DOHH2 (cell line): ENCODE measurements around the gene MAP2.

Experiments
- H3F3A ChIP-seq: fragments of 200-600 bp; sonication (generic), shearing (Covaris generic); 2 replicates; pipeline ENCODE4 v1.6.0; 2016; ENCODE audit warnings: antibody characterized with exemption, mild to moderate bottlenecking; ENCODE audit not compliant: control insufficient read depth, insufficient read depth
- H3K27ac ChIP-seq: fragments of 200-600 bp; sonication (generic); 2 replicates; pipeline ENCODE4 v1.5.1; 2014; ENCODE audit warnings: low read depth, mild to moderate bottlenecking, low read length, moderate library complexity
- H3K27me3 ChIP-seq: fragments of 200-600 bp; sonication (generic); 2 replicates; pipeline ENCODE4 v1.6.1; 2014; ENCODE audit warnings: mild to moderate bottlenecking, low read length, mixed read lengths; ENCODE audit not compliant: control insufficient read depth
- H3K36me3 ChIP-seq: fragments of 200-600 bp; sonication (generic); 2 replicates; pipeline ENCODE4 v1.6.1; 2014; ENCODE audit warnings: mild to moderate bottlenecking, low read length, moderate library complexity, mixed read lengths; ENCODE audit not compliant: control insufficient read depth
- H3K4me1 ChIP-seq: fragments of 200-600 bp; sonication (generic); 2 replicates; pipeline ENCODE4 v1.6.1; 2014; ENCODE audit warnings: mild to moderate bottlenecking, low read length, mixed read lengths; ENCODE audit not compliant: control insufficient read depth
- H3K4me2 ChIP-seq: fragments of 200-600 bp; sonication (generic); 2 replicates; pipeline ENCODE4 v1.6.0; 2014; ENCODE audit warnings: mild to moderate bottlenecking, low read length, moderate library complexity
- H3K4me3 ChIP-seq: fragments of 200-600 bp; sonication (generic); 2 replicates; pipeline ENCODE4 v1.5.1; 2014; ENCODE audit warnings: mild to moderate bottlenecking, low read length, mixed read lengths
- H3K79me2 ChIP-seq: fragments of 200-600 bp; sonication (generic); 2 replicates; pipeline ENCODE4 v1.6.1; 2014; ENCODE audit warnings: mild to moderate bottlenecking, low read length, mixed read lengths; ENCODE audit not compliant: control insufficient read depth
- H3K9me2 ChIP-seq: fragments of 200-600 bp; sonication (generic); replicated peaks from 2 replicates; pipeline ENCODE4 v1.6.1; 2014; ENCODE audit warnings: mild to moderate bottlenecking, low read length, mixed read lengths; ENCODE audit not compliant: control insufficient read depth
- H3K9me3 ChIP-seq: fragments of 200-600 bp; sonication (generic); 2 replicates; pipeline ENCODE4 v1.6.1; 2014; ENCODE audit warnings: antibody characterized with exemption, low read length, mixed read lengths; ENCODE audit not compliant: control insufficient read depth, insufficient read depth
- H4K20me1 ChIP-seq: fragments of 200-600 bp; sonication (generic); 2 replicates; pipeline ENCODE4 v1.6.0; 2014; ENCODE audit warnings: low read depth, mild to moderate bottlenecking, antibody characterized with exemption, low read length, moderate library complexity; ENCODE audit not compliant: control insufficient read depth, insufficient read depth
- CTCF ChIP-seq: fragments of 200-600 bp; sonication (generic); IDR thresholded peaks from one replicate; pipeline ENCODE4 v1.5.1; 2014; ENCODE audit warnings: antibody characterized with exemption, mild to moderate bottlenecking, low read depth, low read length; ENCODE audit not compliant: poor library complexity, severe bottlenecking
- EZH2phosphoT487 ChIP-seq: fragments of 200-600 bp; sonication (generic); IDR thresholded peaks from 2 replicates; pipeline ENCODE4 v1.6.1; 2017; ENCODE audit warnings: borderline replicate concordance, mild to moderate bottlenecking, antibody characterized with exemption, low read length, moderate library complexity, mixed read lengths

Gene MAP2

GRCh38 chr2:209411718-209412117 lies 12.1 kb upstream of the MAP2 start:
- TF ChIP-seq CTCF = no peak
- TF ChIP-seq EZH2phosphoT487 = no peak
- H3F3A ChIP-seq = no peaks in the 10 kb centered on the region
- no peaks in the 10 kb centered on the region for H3K79me2 ChIP-seq
- no peak overlapping the region for H3K4me2 ChIP-seq
- H3K9me3 ChIP-seq = no peaks in the 10 kb centered on the region
- H3K4me1 ChIP-seq = no peaks in the 10 kb centered on the region
- no peaks in the 10 kb centered on the region for H4K20me1 ChIP-seq
- no peaks in the 10 kb centered on the region for H3K27me3 ChIP-seq
- H3K4me3 ChIP-seq = no peak overlapping the region
- H3K27ac ChIP-seq = no peak overlapping the region
- no peaks in the 10 kb centered on the region for H3K9me2 ChIP-seq
- no peaks in the 10 kb centered on the region for H3K36me3 ChIP-seq

GRCh38 chr2:209413311-209414014 lies 10.4 kb upstream of the MAP2 start:
- TF ChIP-seq CTCF (no peak), EZH2phosphoT487 (no peak)
- H4K20me1 ChIP-seq = no peaks in the 10 kb centered on the region
- no peaks in the 10 kb centered on the region for H3K27me3 ChIP-seq
- H3F3A ChIP-seq = no peaks in the 10 kb centered on the region
- no peak overlapping the region for H3K4me2 ChIP-seq
- H3K4me3 ChIP-seq = no peak overlapping the region
- no peaks in the 10 kb centered on the region for H3K36me3 ChIP-seq
- no peaks in the 10 kb centered on the region for H3K9me2 ChIP-seq
- H3K9me3 ChIP-seq = no peaks in the 10 kb centered on the region
- H3K4me1 ChIP-seq = no peaks in the 10 kb centered on the region
- H3K79me2 ChIP-seq = no peaks in the 10 kb centered on the region
- H3K27ac ChIP-seq = no peak overlapping the region

GRCh38 chr2:209416913-209417312 lies 6.9 kb upstream of the MAP2 start:
- Histone ChIP-seq H4K20me1 (no peaks in the 10 kb centered on the region), H3K4me2 (no peak overlapping the region), H3K4me1 (no peaks in the 10 kb centered on the region), H3K79me2 (no peaks in the 10 kb centered on the region), H3K9me3 (no peaks in the 10 kb centered on the region), H3K4me3 (no peak overlapping the region), H3K27ac (no peak overlapping the region), H3K36me3 (no peaks in the 10 kb centered on the region), H3K27me3 (no peaks in the 10 kb centered on the region), H3K9me2 (no peaks in the 10 kb centered on the region), H3F3A (no peaks in the 10 kb centered on the region)
- TF ChIP-seq CTCF (no peak), EZH2phosphoT487 (no peak)
